Neural cell (in vitro differentiated cells): ENCODE data around the gene FAIM.

Source experiments
- CTCF ChIP-seq: fragments of 450-650 bp; IDR thresholded peaks from 2 replicates; pipeline ENCODE4 v1.5.1; 2014; ENCODE audit warnings: antibody characterized with exemption, mild to moderate bottlenecking, moderate library complexity; ENCODE audit not compliant: poor library complexity, severe bottlenecking
- EP300 ChIP-seq: fragments of 450-650 bp; conservative IDR thresholded peaks from 2 replicates; pipeline ENCODE4 v1.6.1; 2014; ENCODE audit warnings: antibody characterized with exemption, mild to moderate bottlenecking, moderate library complexity; ENCODE audit not compliant: poor library complexity, severe bottlenecking
- EZH2 ChIP-seq: fragments of 200-600, 300-800 bp; shearing (Covaris generic), sonication (generic); IDR thresholded peaks from 2 replicates; pipeline ENCODE4 v1.6.1; 2014; ENCODE audit warnings: antibody characterized with exemption, low read length, borderline replicate concordance, mild to moderate bottlenecking; ENCODE audit not compliant: insufficient read depth, poor library complexity, severe bottlenecking
- MXI1 ChIP-seq: fragments of 450-650 bp; conservative IDR thresholded peaks from 2 replicates; pipeline ENCODE4 v1.6.1; 2014; ENCODE audit warnings: antibody characterized with exemption, mild to moderate bottlenecking; ENCODE audit not compliant: poor library complexity, severe bottlenecking
- POLR2AphosphoS5 ChIP-seq: IDR thresholded peaks from 2 replicates; pipeline ENCODE4 v1.6.1; 2012
- RAD21 ChIP-seq: fragments of 450-650 bp; conservative IDR thresholded peaks from 2 replicates; pipeline ENCODE4 v1.6.1; 2014; ENCODE audit warnings: antibody characterized with exemption, mild to moderate bottlenecking, moderate library complexity
- REST ChIP-seq: IDR thresholded peaks from 2 replicates; pipeline ENCODE4 v1.6.1; 2012; ENCODE audit warnings: borderline replicate concordance
- TAF1 ChIP-seq: IDR thresholded peaks from 2 replicates; pipeline ENCODE4 v1.6.1; 2012; ENCODE audit warnings: low read depth

- no peak for TF ChIP-seq CTCF
- TF ChIP-seq REST = no peak
- TF ChIP-seq RAD21 = no peak
- no peak for TF ChIP-seq POLR2AphosphoS5
- TF ChIP-seq EZH2 = no peak
- no peak for TF ChIP-seq EP300
- no peak for TF ChIP-seq MXI1
- TF ChIP-seq TAF1 = no peak
These were observed 30.1 kb downstream of the FAIM start for GRCh38 chr3:138638641-138639040.
